A549 (cell line): ENCODE measurements around the gene TMSB4X. TPM values are rescaled to one million over a fixed set of nuclear protein-coding genes. Genes with fewer than 3 reads are reported as not detected.
"Not testable (repeated sequence)": the region's sequence is repeated elsewhere in the genome, so short reads cannot be mapped to it uniquely, and the experiment has no call there.

Experiments used
- ATAC-seq, 2 experiments: fragments of 200-7000 bp in 1 of 2; fragments of >200 bp in 1 of 2; cut with Nextera tagmentation in 1 of 2; cut with Tn5 transposase in 1 of 2; 3 replicates each; pipeline versions ENCODE4 v1.8.0 to v1.9.1; 2018 to 2020; ENCODE audit warnings: mild to moderate bottlenecking in 1 of 2, moderate library complexity in 1 of 2
- CTCF ChIA-PET: fragments of 300-600 bp; sonication (Branson Sonifier 250); formaldehyde crosslinking; extraction: SDS; loops from one replicate; lab custom pipeline; 2021; ENCODE audit warnings: antibody characterized with exemption, inconsistent platforms; lab: Yijun Ruan, JAX
- POLR2A ChIA-PET: fragments of 350-600 bp; formaldehyde crosslinking; extraction: SDS; loops from one replicate; lab custom pipeline; 2021; ENCODE audit warnings: antibody characterized with exemption, inconsistent platforms; lab: Yijun Ruan, JAX
- DNase-seq, 2 experiments: peaks; one replicate each; pipeline versions ENCODE4 v3.0.0 to v3.0.0-alpha.2; 2011 to 2016; ENCODE audit warnings: low read depth in 1 of 2, low spot score in 1 of 2
- FAIRE-seq: peaks from 2 replicates; lab custom pipeline; 2011; peaks lifted over from hg19 to GRCh38; lab: Jason Lieb, UNC
- H3K27ac ChIP-seq, 2 experiments: fragments of >200 bp; sonication (Bioruptor Twin); formaldehyde crosslinking; 3 replicates each; pipeline ENCODE4 v1.5.1; 2016 to 2017
- H3K4me1 ChIP-seq: fragments of >200 bp; sonication (Bioruptor Twin); formaldehyde crosslinking; 3 replicates; pipeline ENCODE4 v1.6.1; 2016
- H3K4me2 ChIP-seq: fragments of >200 bp; sonication (Bioruptor Twin); formaldehyde crosslinking; 3 replicates; pipeline ENCODE4 v1.6.1; 2016
- H3K4me3 ChIP-seq: fragments of >200 bp; sonication (Bioruptor Twin); formaldehyde crosslinking; 3 replicates; pipeline ENCODE4 v1.5.1; 2016
- H3K9me3 ChIP-seq: fragments of >200 bp; sonication (Bioruptor Twin); formaldehyde crosslinking; 3 replicates; pipeline ENCODE4 v1.6.1; 2016
- BHLHE40 ChIP-seq: IDR thresholded peaks from 2 replicates; pipeline ENCODE4 v1.6.1; 2012; ENCODE audit warnings: low read depth, low read length, inconsistent platforms
- CBX2 ChIP-seq: fragments of 200-600 bp; sonication (generic); IDR thresholded peaks from 2 replicates; pipeline ENCODE4 v1.6.1; 2016; ENCODE audit warnings: low read depth, mild to moderate bottlenecking, borderline replicate concordance
- CHD4 ChIP-seq: fragments of 200-600 bp; sonication (generic); IDR thresholded peaks from 2 replicates; pipeline ENCODE4 v1.6.1; 2016; ENCODE audit warnings: antibody characterized with exemption, mild to moderate bottlenecking, borderline replicate concordance
- EP300 ChIP-seq, 2 experiments: fragments of >200 bp; sonication (Bioruptor Twin); formaldehyde crosslinking; IDR thresholded peaks; 2 replicates in 1 of 2; 3 replicates in 1 of 2; pipeline ENCODE4 v1.6.1; 2016 to 2017
- GATA3 ChIP-seq: IDR thresholded peaks from 2 replicates; pipeline ENCODE4 v1.6.1; 2012; ENCODE audit warnings: borderline replicate concordance
- HEYL ChIP-seq: fragments of 250-450 bp; sonication (Bioruptor Pico); IDR thresholded peaks from 2 replicates; pipeline ENCODE4 v1.8.0; 2021; ENCODE audit warnings: mild to moderate bottlenecking, moderate library complexity
- HOXA7 ChIP-seq: fragments of 250-450 bp; sonication (Bioruptor Pico); IDR thresholded peaks from 2 replicates; pipeline ENCODE4 v1.5.0; 2020; ENCODE audit warnings: mild to moderate bottlenecking, moderate library complexity
- HOXB13 ChIP-seq: fragments of 250-450 bp; sonication (Bioruptor Pico); IDR thresholded peaks from 2 replicates; pipeline ENCODE4 v1.5.0; 2020; ENCODE audit warnings: low read depth, mild to moderate bottlenecking, moderate library complexity
- HOXB5 ChIP-seq: fragments of 250-450 bp; sonication (Bioruptor Pico); IDR thresholded peaks from 2 replicates; pipeline ENCODE4 v1.5.0; 2020; ENCODE audit warnings: mild to moderate bottlenecking, moderate library complexity
- KDM5A ChIP-seq: fragments of 200-600 bp; sonication (generic); IDR thresholded peaks from 2 replicates; pipeline ENCODE4 v1.6.1; 2016; ENCODE audit warnings: antibody characterized with exemption, mild to moderate bottlenecking
- MAFK ChIP-seq: fragments of 450-650 bp; IDR thresholded peaks from 2 replicates; pipeline ENCODE4 v1.6.1; 2014; ENCODE audit not compliant: partially characterized antibody
- NPAS2 ChIP-seq: fragments of 250-450 bp; sonication (Bioruptor Pico); IDR thresholded peaks from 2 replicates; pipeline ENCODE4 v1.8.0; 2022; ENCODE audit warnings: mild to moderate bottlenecking, moderate library complexity, borderline replicate concordance
- RAD21 ChIP-seq, 2 experiments: fragments of >200 bp in 1 of 2; sonication (Bioruptor Twin) in 1 of 2; formaldehyde crosslinking in 1 of 2; IDR thresholded peaks in 1 of 2; conservative IDR thresholded peaks in 1 of 2; 2 replicates in 1 of 2; 3 replicates in 1 of 2; pipeline ENCODE4 v1.6.1; 2012 to 2018; ENCODE audit warnings: inconsistent platforms in 1 of 2
- RNF2 ChIP-seq: fragments of 200-600 bp; sonication (generic); IDR thresholded peaks from 2 replicates; pipeline ENCODE4 v1.6.1; 2016; ENCODE audit warnings: low read depth, mild to moderate bottlenecking, antibody characterized with exemption, moderate library complexity, borderline replicate concordance
- TP53 ChIP-seq: fragments of 250-450 bp; sonication (Bioruptor Pico); IDR thresholded peaks from 2 replicates; pipeline ENCODE4 v1.5.0; 2021; ENCODE audit warnings: mild to moderate bottlenecking, moderate library complexity
- ZFP36 ChIP-seq: fragments of 450-650 bp; IDR thresholded peaks from 2 replicates; pipeline ENCODE4 v1.6.1; 2014; ENCODE audit warnings: borderline replicate concordance; ENCODE audit not compliant: partially characterized antibody
- ZNF302 ChIP-seq: fragments of 250-450 bp; sonication (Bioruptor Pico); IDR thresholded peaks from 2 replicates; pipeline ENCODE4 v1.9.0; 2021; ENCODE audit warnings: inconsistent platforms, mild to moderate bottlenecking, moderate library complexity
- ZSCAN20 ChIP-seq: fragments of 250-450 bp; sonication (Bioruptor Pico); IDR thresholded peaks from 2 replicates; pipeline ENCODE4 v1.8.0; 2022; ENCODE audit warnings: mild to moderate bottlenecking, moderate library complexity
- WGBS: methylation state at CpG from one replicate; pipeline ENCODE4 v1.1.6; 2017; ENCODE audit errors: missing lambda C conversion rate; 5-methylcytosine and 5-hydroxymethylcytosine counted together
- polyA plus RNA-seq, 4 experiments: library from polyadenylated mRNA; depleted of rRNA in 3 of 4; stranded (reverse); fragments of >200 nt; fragmentation: RNase III in 1 of 4; extraction: RNeasy Plus Mini Kit Qiagen cat#74134 plus additional on column Dnase treatment in 1 of 4; gene quantifications; 2 replicates in 3 of 4; 3 replicates in 1 of 4; pipeline ENCODE4 v1.2.3, GENCODE V29; 2011 to 2017
- TF ChIP-seq, protein P1 (sequence below): fragments of 450-650 bp; IDR thresholded peaks from 2 replicates; pipeline ENCODE4 v1.6.1; 2014; ENCODE audit warnings: antibody characterized with exemption

TMSB4X gene
- polyA plus RNA-seq, 2 of the 4 experiments (the other 2 are of a cell fraction), result 3,130 to 7,447 TPM

DNA sequence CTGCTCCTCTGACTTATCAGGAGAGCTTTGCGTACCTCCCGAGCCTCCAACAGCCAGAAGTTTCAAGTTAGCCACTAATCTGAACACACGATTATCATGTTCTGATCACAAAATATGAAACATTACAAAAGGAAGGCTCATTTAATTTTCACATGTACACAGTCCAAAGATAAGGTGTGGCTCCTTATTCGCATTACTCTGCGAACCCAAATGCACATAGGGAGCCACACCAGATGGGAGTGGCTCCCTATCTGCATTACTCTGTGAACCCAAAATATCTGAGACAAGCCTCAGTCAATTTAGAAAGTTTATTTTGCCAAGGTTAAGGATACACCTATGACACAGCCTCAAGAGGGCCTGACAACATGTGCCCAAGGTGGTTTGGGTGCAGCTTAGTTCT, 40.1 kb upstream of the TMSB4X start:
- Histone ChIP-seq H3K27ac (no peak overlapping the region), H3K4me3 (no peak overlapping the region), H3K4me1 (no peaks in the 10 kb centered on the region), H3K4me2 (no peak overlapping the region), H3K9me3 (no peaks in the 10 kb centered on the region)
- ChIA-PET CTCF (interaction anchor here (0.6 kb wide), 1 partner anchor 119 kb away, joined by 3 read pairs; no protein-coding TSS in a partner anchor), POLR2A (no interaction called here)
- TF ChIP-seq HOXB13 (CRISPR knock-in tag) (no peak), ZSCAN20 (CRISPR knock-in tag) (no peak), RAD21 (conservative IDR thresholded peaks at IDR 0.05 in 1 of 2, IDR thresholded peaks at IDR 0.05 in 1 of 2) (no peak), NPAS2 (CRISPR knock-in tag) (no peak), RNF2 (no peak)
- FAIRE-seq (peak; percentile 93), ATAC-seq (no peak), DNase-seq (no peak)
- WGBS, result 89% methylated on average over 5 of the region's 5 CpGs

DNA sequence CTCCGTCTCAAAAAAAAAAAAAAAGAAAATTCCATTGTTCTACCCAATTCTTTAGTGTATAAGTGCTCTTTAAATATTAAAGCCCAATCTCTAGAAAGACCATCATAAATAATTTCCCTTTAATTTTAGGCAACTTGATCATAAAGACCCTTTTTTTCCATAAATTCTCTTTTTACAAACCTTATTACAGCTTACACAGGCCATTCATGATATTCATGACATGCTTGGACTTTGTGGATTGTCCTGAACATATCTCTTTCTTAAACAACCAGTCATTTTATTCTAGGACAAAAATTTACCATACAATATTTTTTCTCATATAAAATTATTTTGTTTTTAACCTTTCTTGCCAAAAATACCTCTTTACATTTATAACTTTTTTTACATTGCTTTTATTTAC, 38.0 kb upstream of the TMSB4X start:
- Histone ChIP-seq H3K4me3 (no peak overlapping the region), H3K4me1 (no peaks in the 10 kb centered on the region), H3K27ac (no peak overlapping the region), H3K9me3 (no peaks in the 10 kb centered on the region), H3K4me2 (no peak overlapping the region)
- ChIA-PET POLR2A (no interaction called here), CTCF (interaction anchor here (1.0 to 1.6 kb wide), 2 partner anchors 10 to 527 kb away, joined by 3 to 12 read pairs; no protein-coding TSS in a partner anchor)
- no peak for DNase-seq
- no peak for ATAC-seq
- TF ChIP-seq ZFP36, result peak; percentile 66
- TF ChIP-seq ZSCAN20 (CRISPR knock-in tag), result no peak
- TF ChIP-seq CHD4, result no peak
- TF ChIP-seq CBX2, result no peak
- TF ChIP-seq BHLHE40, result no peak
- no peak for TF ChIP-seq GATA3
- WGBS, result 91% methylated on average over 1 of the region's 1 CpG
- no peak for FAIRE-seq

DNA sequence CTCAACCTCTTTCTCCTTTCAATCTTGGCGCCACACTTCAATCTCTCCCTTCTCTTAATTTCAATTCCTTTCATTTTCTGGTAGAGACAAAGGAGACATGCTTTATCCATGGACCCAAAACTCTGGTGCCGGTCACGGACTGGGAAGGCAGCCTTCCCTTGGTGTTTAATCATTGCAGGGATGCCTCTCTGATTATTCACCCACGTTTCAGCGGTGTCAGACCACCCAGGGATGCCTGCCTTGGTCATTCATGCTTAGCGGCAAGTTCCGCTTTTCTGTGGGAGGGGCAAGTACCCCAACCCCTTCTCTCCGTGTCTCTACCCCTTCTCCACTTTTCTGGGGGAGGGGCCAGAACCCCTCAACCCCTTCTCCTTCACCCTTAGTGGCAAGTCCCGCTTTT, 34.4 kb upstream of the TMSB4X start:
- H3K27ac ChIP-seq, DNase-seq, H3K4me2 ChIP-seq, CTCF ChIA-PET, FAIRE-seq, ATAC-seq, H3K4me1 ChIP-seq, H3K9me3 ChIP-seq, POLR2A ChIA-PET, H3K4me3 ChIP-seq: not testable (repeated sequence)
- 47% methylated on average over 7 of the region's 9 CpGs for WGBS

DNA sequence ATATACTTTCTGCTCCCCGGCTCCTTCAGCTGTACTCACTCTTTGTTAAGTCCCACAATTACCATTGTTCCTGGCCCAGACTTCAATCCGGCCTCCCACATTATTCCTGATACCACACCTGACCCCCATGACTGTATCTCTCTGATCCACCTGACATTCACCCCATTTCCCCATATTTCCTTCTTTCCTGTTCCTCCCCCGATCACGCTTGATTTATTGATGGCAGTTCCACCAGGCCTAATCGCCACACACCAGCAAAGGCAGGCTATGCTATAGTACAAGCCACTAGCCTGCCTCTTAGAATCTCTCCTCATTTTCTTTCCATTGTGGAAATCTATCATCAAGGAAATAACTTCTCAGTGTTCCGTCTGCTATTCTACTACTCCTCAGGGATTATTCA, 31.3 kb upstream of the TMSB4X start:
- FAIRE-seq, H3K9me3 ChIP-seq, ATAC-seq, H3K4me2 ChIP-seq, CTCF ChIA-PET, POLR2A ChIA-PET, H3K27ac ChIP-seq, DNase-seq, H3K4me3 ChIP-seq: not testable (repeated sequence)
- H3K4me1 ChIP-seq, result peaks cover 24% of the 10 kb centered on the region
- 95% methylated on average over 5 of the region's 6 CpGs for WGBS

DNA sequence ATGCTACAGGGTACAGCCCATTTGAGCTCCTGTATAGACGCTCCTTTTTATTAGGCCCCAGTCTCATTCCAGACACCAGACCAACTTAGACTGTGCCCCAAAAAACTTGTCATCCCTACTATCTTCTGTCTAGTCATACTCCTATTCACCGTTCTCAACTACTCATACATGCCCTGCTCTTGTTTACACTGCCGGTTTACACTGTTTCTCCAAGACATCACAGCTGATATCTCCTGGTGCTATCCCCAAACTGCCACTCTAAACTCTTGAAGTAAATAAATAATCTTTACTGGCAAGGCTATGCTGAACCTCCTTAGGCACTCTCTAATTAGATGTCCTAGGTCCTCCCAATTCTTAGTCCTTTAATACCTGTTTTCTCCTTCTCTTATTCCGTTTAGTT, 30.5 kb upstream of the TMSB4X start:
- peaks cover 24% of the 10 kb centered on the region for H3K4me1 ChIP-seq
- H3K4me2 ChIP-seq, H3K4me3 ChIP-seq, POLR2A ChIA-PET, DNase-seq, ATAC-seq, FAIRE-seq, H3K9me3 ChIP-seq, H3K27ac ChIP-seq: not testable (repeated sequence)
- CTCF ChIA-PET, result interaction anchor here (7.2 kb wide), 1 partner anchor 545 kb away, joined by 110 read pairs; no protein-coding TSS in a partner anchor
- 90% methylated on average over 3 of the region's 4 CpGs for WGBS

DNA sequence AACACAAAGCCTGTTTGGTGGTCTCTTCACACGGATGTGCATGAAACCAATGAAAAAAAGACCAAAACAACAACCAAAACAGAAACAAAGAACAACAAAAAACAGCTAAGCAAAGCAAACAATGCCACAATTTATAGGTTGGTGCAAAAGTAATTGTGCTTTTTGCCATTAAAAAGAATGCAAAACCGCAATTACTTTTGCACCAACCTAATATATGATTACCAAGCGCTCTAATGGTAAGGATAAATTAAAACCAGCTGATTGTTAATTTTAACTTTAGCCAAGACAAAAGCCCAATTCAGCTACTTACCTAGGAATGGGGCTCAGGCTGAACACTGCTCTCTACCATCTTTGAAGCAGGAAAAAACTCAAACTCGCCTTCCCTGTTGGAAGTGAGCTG, 29.4 kb upstream of the TMSB4X start:
- ATAC-seq (no peak), DNase-seq (no peak), FAIRE-seq (no peak)
- Histone ChIP-seq H3K9me3 (no peaks in the 10 kb centered on the region), H3K4me1 (peaks cover 28% of the 10 kb centered on the region), H3K4me2 (no peak overlapping the region), H3K4me3 (no peak overlapping the region), H3K27ac (peak overlapping the region in 1 of 2 experiments; percentile 91; a peak in 3 of 6 replicates)
- ChIA-PET CTCF (interaction anchor here (1.0 to 7.2 kb wide), 9 partner anchors 11 to 701 kb away, joined by 3 to 110 read pairs (median 6); no protein-coding TSS in a partner anchor), POLR2A (interaction anchor here (1.8 kb wide), 1 partner anchor 30 kb away, joined by 12 read pairs; the partner anchor contains the start of gene TMSB4X)
- TF ChIP-seq TP53 (CRISPR knock-in tag) (no peak), ZNF302 (CRISPR knock-in tag) (no peak), CBX2 (no peak), HOXB5 (no peak), RNF2 (no peak), KDM5A (no peak), EP300 (IDR thresholded peaks at IDR 0.05) (no peak), MAFK (no peak), HOXA7 (no peak), HEYL (no peak)
- TF ChIP-seq, protein P1, sequence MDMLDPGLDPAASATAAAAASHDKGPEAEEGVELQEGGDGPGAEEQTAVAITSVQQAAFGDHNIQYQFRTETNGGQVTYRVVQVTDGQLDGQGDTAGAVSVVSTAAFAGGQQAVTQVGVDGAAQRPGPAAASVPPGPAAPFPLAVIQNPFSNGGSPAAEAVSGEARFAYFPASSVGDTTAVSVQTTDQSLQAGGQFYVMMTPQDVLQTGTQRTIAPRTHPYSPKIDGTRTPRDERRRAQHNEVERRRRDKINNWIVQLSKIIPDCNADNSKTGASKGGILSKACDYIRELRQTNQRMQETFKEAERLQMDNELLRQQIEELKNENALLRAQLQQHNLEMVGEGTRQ, result no peak
- WGBS, result 86% methylated on average over 4 of the region's 4 CpGs
